Measurements from ENCODE around the gene PDE3B. TPM values are rescaled to one million over a fixed set of nuclear protein-coding genes. Genes with fewer than 3 reads are reported as not detected.

The PDE3B gene
- total RNA-seq, 2 donors from 2014 or later = 9.4 to 11.7 TPM

- 95 to 100% methylated on average over 2 to 3 of the region's 3 CpGs for WGBS, 2 experiments (ENCODE audit: insufficient coverage in 1 of 2, insufficient read length in 1 of 2)
- no peaks in the 10 kb centered on the region for H3K4me1 ChIP-seq (ENCODE audit: control insufficient read depth, insufficient read depth, low read length)
- no peak for TF ChIP-seq CTCF (conservative IDR thresholded peaks at IDR 0.05)
These were observed 254.8 kb downstream of the PDE3B start for GRCh38 chr11:14898355-14898754.

GRCh38 chr11:14898906-14899305 lies 255.3 kb downstream of the PDE3B start:
- TF ChIP-seq CTCF (conservative IDR thresholded peaks at IDR 0.05) = no peak
- Mint-ChIP-seq H3K27me3 (ENCODE audit: insufficient read depth) (no peaks in the 10 kb centered on the region), H3K36me3 (ENCODE audit: low read depth) (no peaks in the 10 kb centered on the region), H3K4me3 (no peak overlapping the region), H3K27ac (no peak overlapping the region), H3K4me1 (peaks cover 5% of the 10 kb centered on the region), H3K9me3 (no peaks in the 10 kb centered on the region)
- no peak overlapping the region for H3K9ac ChIP-seq (ENCODE audit: extremely low read depth, low read length, poor library complexity, severe bottlenecking)
- H3K27me3 ChIP-seq (ENCODE audit: control insufficient read depth, insufficient read depth, low read length, poor library complexity, severe bottlenecking) = no peaks in the 10 kb centered on the region
- H3K4me1 ChIP-seq (ENCODE audit: control insufficient read depth, insufficient read depth, low read length) = no peaks in the 10 kb centered on the region
- H3K36me3 ChIP-seq (ENCODE audit: control insufficient read depth, insufficient read depth, low read length) = no peaks in the 10 kb centered on the region
- H3K27ac ChIP-seq (ENCODE audit: low read depth, low read length) = no peak overlapping the region
- DNase-seq = no peak
- no peak overlapping the region for H3K4me3 ChIP-seq (ENCODE audit: low read length)
- 83 to 100% methylated on average over 1 to 2 of the region's 2 CpGs for WGBS, 2 experiments (ENCODE audit: insufficient coverage in 1 of 2, insufficient read length in 1 of 2)
- no peaks in the 10 kb centered on the region for H3K9me3 ChIP-seq (ENCODE audit: control insufficient read depth, low read length)

More at GRCh38 chr11:14898355-14898754, 254.8 kb downstream of the PDE3B start:
- Histone ChIP-seq H3K36me3 (ENCODE audit: control insufficient read depth, insufficient read depth, low read length) (no peaks in the 10 kb centered on the region), H3K4me3 (ENCODE audit: low read length) (no peak overlapping the region), H3K27ac (ENCODE audit: low read depth, low read length) (no peak overlapping the region), H3K27me3 (ENCODE audit: control insufficient read depth, insufficient read depth, low read length, poor library complexity, severe bottlenecking) (no peaks in the 10 kb centered on the region), H3K9me3 (ENCODE audit: control insufficient read depth, low read length) (peaks cover 5% of the 10 kb centered on the region), H3K9ac (ENCODE audit: extremely low read depth, low read length, poor library complexity, severe bottlenecking) (no peak overlapping the region)
- H3K4me3 Mint-ChIP-seq = no peak overlapping the region
- H3K9me3 Mint-ChIP-seq = peaks cover 4% of the 10 kb centered on the region
- H3K36me3 Mint-ChIP-seq (ENCODE audit: low read depth) = no peaks in the 10 kb centered on the region
- no peak overlapping the region for H3K27ac Mint-ChIP-seq
- H3K4me1 Mint-ChIP-seq = peaks cover 5% of the 10 kb centered on the region
- H3K27me3 Mint-ChIP-seq (ENCODE audit: insufficient read depth) = peaks cover 4% of the 10 kb centered on the region
- no peak for DNase-seq

GRCh38 chr11:14902650-14903350 lies 259.2 kb downstream of the PDE3B start:
- 75 to 82% methylated on average over 1 of the region's 1 CpG for WGBS, 2 experiments (ENCODE audit: insufficient coverage in 1 of 2, insufficient read length in 1 of 2)
- no peak overlapping the region for H3K27ac Mint-ChIP-seq
- H3K9ac ChIP-seq (ENCODE audit: extremely low read depth, low read length, poor library complexity, severe bottlenecking) = no peak overlapping the region
- H3K4me3 ChIP-seq (ENCODE audit: low read length) = no peak overlapping the region
- H3K36me3 ChIP-seq (ENCODE audit: control insufficient read depth, insufficient read depth, low read length) = no peaks in the 10 kb centered on the region
- no peaks in the 10 kb centered on the region for H3K9me3 Mint-ChIP-seq
- H3K9me3 ChIP-seq (ENCODE audit: control insufficient read depth, low read length) = no peaks in the 10 kb centered on the region
- no peaks in the 10 kb centered on the region for H3K36me3 Mint-ChIP-seq (ENCODE audit: low read depth)
- H3K4me1 Mint-ChIP-seq = peaks cover 1% of the 10 kb centered on the region
- peaks cover 14% of the 10 kb centered on the region for H3K27me3 Mint-ChIP-seq (ENCODE audit: insufficient read depth)
- H3K4me1 ChIP-seq (ENCODE audit: control insufficient read depth, insufficient read depth, low read length) = no peaks in the 10 kb centered on the region
- DNase-seq = no peak
- no peak overlapping the region for H3K4me3 Mint-ChIP-seq
- no peaks in the 10 kb centered on the region for H3K27me3 ChIP-seq (ENCODE audit: control insufficient read depth, insufficient read depth, low read length, poor library complexity, severe bottlenecking)
- H3K27ac ChIP-seq (ENCODE audit: low read depth, low read length) = no peak overlapping the region
- TF ChIP-seq CTCF (conservative IDR thresholded peaks at IDR 0.05) = no peak
